Ascending aorta (tissue), 2 donors: Measurements from ENCODE around the gene HS2ST1. TPM values are rescaled to one million over a fixed set of nuclear protein-coding genes. Genes with fewer than 3 reads are reported as not detected.

ENCODE experiments used
- DNase-seq, 2 donors: peaks; one replicate each; pipeline ENCODE4 v3.0.0-alpha.2; 2019; ENCODE audit warnings: low spot score in 2 of 2
- H3K27ac ChIP-seq, 2 donors: fragments of 200-600 bp; sonication (generic); one replicate each; pipeline ENCODE4 v1.5.1; 2016 to 2017; ENCODE audit warnings: mild to moderate bottlenecking in 1 of 2
- H3K27me3 ChIP-seq: fragments of 200-600 bp; sonication (generic); one replicate; pipeline ENCODE4 v1.5.1; 2017
- H3K36me3 ChIP-seq, 2 donors: fragments of 200-600 bp; sonication (generic); one replicate each; pipeline ENCODE4 v1.5.1; 2016
- H3K4me1 ChIP-seq, 2 donors: fragments of 200-600 bp; sonication (generic); one replicate each; pipeline ENCODE4 v1.5.1; 2016 to 2017; ENCODE audit warnings: mild to moderate bottlenecking in 1 of 2
- H3K4me3 ChIP-seq, 2 donors: fragments of 200-600 bp; sonication (generic); one replicate each; pipeline ENCODE4 v1.5.1; 2016 to 2017; ENCODE audit warnings: mild to moderate bottlenecking in 1 of 2
- H3K9me3 ChIP-seq, 2 donors: fragments of 200-600 bp; sonication (generic); one replicate each; pipeline ENCODE4 v1.5.1; 2016
- CTCF ChIP-seq, 3 experiments: fragments of 200-600 bp in 2 of 3; fragments of 450-650 bp in 1 of 3; sonication (generic) in 2 of 3; IDR thresholded peaks; one replicate each; pipeline ENCODE4 v1.5.1; 2016 to 2019; ENCODE audit warnings: antibody characterized with exemption in 3 of 3, mild to moderate bottlenecking in 1 of 3, moderate library complexity in 1 of 3
- intact Hi-C: fragments of 100-400 bp; cut with DNase I; formaldehyde crosslinking; loops from one replicate; pipeline ENCODE4 v1.15.1; 2023
- total RNA-seq: library from RNA; depleted of rRNA; stranded (reverse); fragments of >200 nt; gene quantifications from one replicate; pipeline ENCODE4 v1.1.0, GENCODE V29; 2016

The HS2ST1 gene
- total RNA-seq, 1 donor from 2014 or later = 15.8 TPM

DNA sequence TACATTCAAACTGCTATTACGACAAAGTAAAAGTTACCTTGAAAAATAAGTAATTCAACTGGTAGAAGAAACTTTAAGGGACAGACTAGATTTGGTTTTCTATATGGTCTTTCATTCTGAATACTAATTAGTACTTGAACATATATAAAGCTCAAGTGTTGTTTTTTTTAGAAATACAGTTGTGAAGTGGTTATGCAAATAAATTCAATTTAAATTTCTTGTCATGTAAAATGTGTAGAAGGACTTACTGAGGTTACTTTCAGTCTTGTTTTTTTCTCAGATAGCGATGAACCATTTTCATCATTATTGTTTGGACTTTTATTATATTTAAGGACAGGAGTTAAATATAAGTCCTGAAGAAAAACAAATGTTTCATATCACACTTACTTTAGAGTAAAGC lies 24.4 kb downstream of the HS2ST1 start:
- Histone ChIP-seq H3K36me3 (no peaks in the 10 kb centered on the region), H3K4me1 (no peaks in the 10 kb centered on the region), H3K27ac (no peak overlapping the region), H3K27me3 (no peaks in the 10 kb centered on the region), H3K9me3 (no peaks in the 10 kb centered on the region), H3K4me3 (no peak overlapping the region)
- no peak for DNase-seq
- TF ChIP-seq CTCF (IDR thresholded peaks at IDR 0.05) = no peak
- intact Hi-C loops = no loop called here

- Histone ChIP-seq H3K4me1 (no peaks in the 10 kb centered on the region), H3K4me3 (no peak overlapping the region), H3K27ac (no peak overlapping the region), H3K9me3 (no peaks in the 10 kb centered on the region), H3K36me3 (no peaks in the 10 kb centered on the region), H3K27me3 (no peaks in the 10 kb centered on the region)
- TF ChIP-seq CTCF (IDR thresholded peaks at IDR 0.05) = no peak
- no peak for DNase-seq
- intact Hi-C loops = no loop called here
These were observed 25.0 kb downstream of the HS2ST1 start for GRCh38 chr1:86939406-86939805.

DNA sequence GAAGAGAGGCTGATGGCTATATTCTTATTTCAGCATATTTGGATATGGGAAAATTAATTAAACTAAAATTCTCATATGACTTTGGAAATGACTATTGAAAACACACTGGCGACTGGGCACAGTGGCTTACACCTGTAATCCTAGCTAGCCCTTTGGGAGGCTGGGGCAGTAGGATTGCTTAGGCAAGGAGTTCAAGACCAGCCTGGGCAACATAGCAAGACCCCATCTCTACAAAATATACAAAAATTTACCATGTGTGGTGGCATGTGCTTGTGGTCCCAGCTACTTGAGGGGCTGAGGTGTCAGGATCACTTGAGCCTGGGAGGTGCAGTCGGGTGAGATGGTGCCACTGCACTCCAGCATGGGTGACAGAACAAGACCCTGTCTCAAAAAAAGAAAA lies 26.2 kb downstream of the HS2ST1 start:
- H3K27me3 ChIP-seq = no peaks in the 10 kb centered on the region
- H3K36me3 ChIP-seq = no peaks in the 10 kb centered on the region
- DNase-seq = no peak
- no peak for TF ChIP-seq CTCF (IDR thresholded peaks at IDR 0.05)
- no peaks in the 10 kb centered on the region for H3K9me3 ChIP-seq
- no peaks in the 10 kb centered on the region for H3K4me1 ChIP-seq
- no peak overlapping the region for H3K4me3 ChIP-seq
- intact Hi-C loops = no loop called here
- H3K27ac ChIP-seq = no peak overlapping the region

DNA sequence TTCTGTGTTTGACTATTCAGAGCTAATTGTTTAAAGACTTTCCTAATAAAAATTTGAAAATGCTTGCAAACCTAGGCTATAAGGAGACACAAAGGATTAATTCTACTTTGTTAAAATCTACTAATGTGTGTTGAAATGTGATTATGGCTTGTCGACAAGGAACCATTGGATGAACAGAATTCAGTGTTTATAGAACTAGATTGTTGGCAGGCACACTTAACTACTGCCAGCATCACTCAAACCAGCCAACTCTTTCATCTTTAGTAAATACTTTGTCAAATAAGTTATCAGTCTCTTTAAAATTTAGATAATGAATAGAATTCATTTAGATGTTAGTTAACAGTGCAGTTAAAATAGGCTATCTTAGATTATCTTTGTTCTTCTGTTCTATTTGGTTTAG lies 27.6 kb downstream of the HS2ST1 start:
- no peak overlapping the region for H3K4me3 ChIP-seq
- no peaks in the 10 kb centered on the region for H3K4me1 ChIP-seq
- no peak for DNase-seq
- H3K27me3 ChIP-seq = no peaks in the 10 kb centered on the region
- H3K36me3 ChIP-seq = no peaks in the 10 kb centered on the region
- H3K9me3 ChIP-seq = no peaks in the 10 kb centered on the region
- TF ChIP-seq CTCF (IDR thresholded peaks at IDR 0.05) = no peak
- no peak overlapping the region for H3K27ac ChIP-seq
- intact Hi-C loops = no loop called here

- Histone ChIP-seq H3K36me3 (no peaks in the 10 kb centered on the region), H3K27me3 (no peaks in the 10 kb centered on the region), H3K27ac (no peak overlapping the region), H3K4me3 (no peak overlapping the region), H3K9me3 (no peaks in the 10 kb centered on the region), H3K4me1 (no peaks in the 10 kb centered on the region)
- DNase-seq = no peak
- no peak for TF ChIP-seq CTCF (IDR thresholded peaks at IDR 0.05)
- intact Hi-C loops = no loop called here
These were observed 28.3 kb downstream of the HS2ST1 start for GRCh38 chr1:86942743-86943142.

DNA sequence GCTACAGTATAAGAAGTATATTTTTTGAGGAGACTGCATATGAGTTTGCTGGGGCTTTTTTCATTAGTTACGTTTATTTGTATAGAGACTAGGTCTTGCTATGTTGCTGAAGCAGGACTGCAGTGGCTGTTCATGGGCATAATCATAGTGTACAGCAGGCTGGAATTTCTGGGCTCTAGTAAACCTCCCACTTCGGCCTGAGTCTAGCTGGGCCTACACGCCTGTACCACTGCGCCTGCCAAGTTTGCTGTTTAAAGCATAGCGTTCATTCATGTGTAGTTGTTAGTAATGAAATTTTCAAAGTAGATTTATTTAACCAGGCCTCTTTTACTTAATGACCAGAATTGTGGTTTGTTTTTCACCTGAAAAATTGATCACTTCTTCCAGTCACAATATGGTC lies 33.8 kb downstream of the HS2ST1 start:
- Histone ChIP-seq H3K4me1 (no peaks in the 10 kb centered on the region), H3K27me3 (no peaks in the 10 kb centered on the region), H3K27ac (no peak overlapping the region), H3K4me3 (no peak overlapping the region), H3K9me3 (no peaks in the 10 kb centered on the region), H3K36me3 (no peaks in the 10 kb centered on the region)
- no peak for DNase-seq
- no peak for TF ChIP-seq CTCF (IDR thresholded peaks at IDR 0.05)
- intact Hi-C loops = no loop called here
